Neuronal stem cell (in vitro differentiated cells): ENCODE results near the gene GDI2.

Experiments used
- DNase-seq: peaks from one replicate; pipeline ENCODE4 v3.0.0-alpha.2; 2013; ENCODE audit warnings: low spot score
- H2AFZ ChIP-seq: one replicate; pipeline ENCODE4 v1.6.1; 2013; ENCODE audit warnings: mild to moderate bottlenecking, low read length, inconsistent platforms
- H2AK5ac ChIP-seq: 2 replicates; pipeline ENCODE4 v1.6.1; 2013; ENCODE audit warnings: low read depth, mild to moderate bottlenecking, inconsistent platforms, low read length, moderate library complexity, mixed read lengths
- H2BK120ac ChIP-seq: 2 replicates; pipeline ENCODE4 v1.6.1; 2013; ENCODE audit warnings: low read depth, mild to moderate bottlenecking, inconsistent platforms, low read length, moderate library complexity, mixed read lengths
- H2BK12ac ChIP-seq: one replicate; pipeline ENCODE4 v1.6.1; 2013; ENCODE audit warnings: low read length, inconsistent platforms
- H2BK15ac ChIP-seq: 2 replicates; pipeline ENCODE4 v1.6.1; 2013; ENCODE audit warnings: mild to moderate bottlenecking, low read length, inconsistent platforms, mixed read lengths
- H2BK5ac ChIP-seq: one replicate; pipeline ENCODE4 v1.6.1; 2013; ENCODE audit warnings: inconsistent platforms, mild to moderate bottlenecking, low read length, moderate library complexity
- H3K14ac ChIP-seq: one replicate; pipeline ENCODE4 v1.6.1; 2013; ENCODE audit warnings: low read length, inconsistent platforms
- H3K18ac ChIP-seq: 2 replicates; pipeline ENCODE4 v1.6.1; 2013; ENCODE audit warnings: low read length, inconsistent platforms
- H3K23ac ChIP-seq: 2 replicates; pipeline ENCODE4 v1.6.1; 2013; ENCODE audit warnings: low read depth, mild to moderate bottlenecking, mixed read lengths, low read length, inconsistent platforms; ENCODE audit not compliant: poor library complexity
- H3K27ac ChIP-seq: replicated peaks from 3 replicates; pipeline ENCODE4 v1.5.1; 2013; ENCODE audit warnings: low read length, inconsistent platforms
- H3K27me3 ChIP-seq, 3 experiments: 2 replicates each; pipeline ENCODE4 v1.6.1; 2013; ENCODE audit warnings: low read length in 3 of 3, mild to moderate bottlenecking in 2 of 3, inconsistent platforms in 1 of 3, low read depth in 1 of 3, mixed read lengths in 1 of 3, moderate library complexity in 1 of 3; ENCODE audit not compliant: control insufficient read depth in 3 of 3, insufficient read depth in 3 of 3
- H3K36me3 ChIP-seq, 2 donors: replicated peaks in 1 of 2; 2 replicates each; pipeline ENCODE4 v1.6.1; 2013; ENCODE audit warnings: low read length in 2 of 2; ENCODE audit not compliant: control insufficient read depth in 2 of 2, insufficient read depth in 2 of 2
- H3K4ac ChIP-seq: 2 replicates; pipeline ENCODE4 v1.6.1; 2013; ENCODE audit warnings: inconsistent platforms, mild to moderate bottlenecking, low read length, moderate library complexity
- H3K4me1 ChIP-seq, 2 donors: 1 replicate in 1 of 2; 2 replicates in 1 of 2; pipeline ENCODE4 v1.6.1; 2013; ENCODE audit warnings: low read length in 2 of 2, low read depth in 1 of 2; ENCODE audit not compliant: control insufficient read depth in 2 of 2, insufficient read depth in 1 of 2
- H3K4me2 ChIP-seq: one replicate; pipeline ENCODE4 v1.6.1; 2013; ENCODE audit warnings: mild to moderate bottlenecking, low read length, inconsistent platforms; ENCODE audit not compliant: insufficient read depth, poor library complexity, severe bottlenecking
- H3K4me3 ChIP-seq, 2 donors: 2 replicates each; pipeline ENCODE4 v1.5.1; 2013; ENCODE audit warnings: low read length in 2 of 2, mild to moderate bottlenecking in 2 of 2, inconsistent platforms in 1 of 2, moderate library complexity in 1 of 2
- H3K79me1 ChIP-seq: one replicate; pipeline ENCODE4 v1.6.1; 2013; ENCODE audit warnings: low read depth, mild to moderate bottlenecking, inconsistent platforms, low read length, moderate library complexity
- H3K9ac ChIP-seq: one replicate; pipeline ENCODE4 v1.6.1; 2013; ENCODE audit warnings: mild to moderate bottlenecking, low read depth, low read length, inconsistent platforms; ENCODE audit not compliant: poor library complexity
- H3K9me3 ChIP-seq, 2 donors: replicated peaks in 1 of 2; 2 replicates each; pipeline versions ENCODE3 to v1.6.1; 2013; ENCODE audit warnings: low read length in 2 of 2, mild to moderate bottlenecking in 2 of 2, inconsistent platforms in 1 of 2, low read depth in 1 of 2, mixed read lengths in 1 of 2, moderate library complexity in 1 of 2; ENCODE audit not compliant: control insufficient read depth in 2 of 2, insufficient read depth in 1 of 2
- H4K8ac ChIP-seq: one replicate; pipeline ENCODE4 v1.6.1; 2013; ENCODE audit warnings: low read depth, mild to moderate bottlenecking, inconsistent platforms, low read length, moderate library complexity
- H4K91ac ChIP-seq: one replicate; pipeline ENCODE4 v1.6.1; 2013; ENCODE audit warnings: low read length, low read depth, mild to moderate bottlenecking, inconsistent platforms; ENCODE audit not compliant: poor library complexity
- whole genome bisulfite sequencing, 2 donors: extraction: QIAGEN DNeasy Blood & Tissue Kit; methylation state at CpG; one replicate each; pipeline ENCODE4 v1.1.7; 2013; ENCODE audit warnings: missing lambda C conversion rate in 2 of 2, mixed read lengths in 1 of 2; ENCODE audit not compliant: insufficient read length in 2 of 2, insufficient replicate concordance in 1 of 2; ENCODE audit errors: extremely low coverage in 2 of 2; 5-methylcytosine and 5-hydroxymethylcytosine counted together

GDI2 gene

DNA sequence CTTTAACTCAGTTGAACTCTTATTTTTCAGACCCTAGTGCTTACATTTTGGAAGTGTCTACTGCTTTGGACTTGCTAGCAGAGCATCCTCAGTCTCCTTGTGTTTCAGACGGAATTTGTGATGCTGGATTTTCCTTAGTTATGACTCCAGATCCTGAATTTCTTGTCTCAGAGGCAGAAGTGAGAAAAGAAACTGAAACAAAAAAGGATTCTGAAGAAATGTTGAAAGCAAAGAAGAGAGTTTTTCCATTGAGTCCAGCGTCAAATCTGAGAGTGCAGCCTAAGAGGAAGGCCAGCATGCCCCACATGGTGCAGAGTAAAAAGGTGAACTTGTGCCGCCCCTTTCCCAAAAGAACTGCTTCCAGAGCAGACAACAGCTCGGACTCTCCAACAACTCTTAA, 82.5 kb downstream of the GDI2 start:
- DNase-seq, result no peak
- no peaks in the 10 kb centered on the region for H3K9me3 ChIP-seq
- H2AFZ ChIP-seq, result no peak overlapping the region
- no peaks in the 10 kb centered on the region for H3K79me1 ChIP-seq
- H2BK120ac ChIP-seq, result no peak overlapping the region
- H2BK15ac ChIP-seq, result no peak overlapping the region
- H4K8ac ChIP-seq, result no peak overlapping the region
- H2AK5ac ChIP-seq, result no peak overlapping the region
- no peak overlapping the region for H3K4ac ChIP-seq
- no peak overlapping the region for H2BK12ac ChIP-seq
- H4K91ac ChIP-seq, result no peak overlapping the region
- H3K4me3 ChIP-seq, result no peak overlapping the region
- no peak overlapping the region for H3K14ac ChIP-seq
- no peak overlapping the region for H3K23ac ChIP-seq
- no peak overlapping the region for H3K9ac ChIP-seq
- H3K4me2 ChIP-seq, result no peak overlapping the region
- no peak overlapping the region for H3K18ac ChIP-seq
- H3K4me1 ChIP-seq, result no peaks in the 10 kb centered on the region
- peaks cover 15 to 80% of the 10 kb centered on the region in 2 donors for H3K36me3 ChIP-seq
- no CpG with 5 or more reads among the region's 4 CpGs for WGBS, 2 donors
- no peak overlapping the region for H2BK5ac ChIP-seq
- H3K27ac ChIP-seq, result no peak overlapping the region
- H3K27me3 ChIP-seq, result no peaks in the 10 kb centered on the region

DNA sequence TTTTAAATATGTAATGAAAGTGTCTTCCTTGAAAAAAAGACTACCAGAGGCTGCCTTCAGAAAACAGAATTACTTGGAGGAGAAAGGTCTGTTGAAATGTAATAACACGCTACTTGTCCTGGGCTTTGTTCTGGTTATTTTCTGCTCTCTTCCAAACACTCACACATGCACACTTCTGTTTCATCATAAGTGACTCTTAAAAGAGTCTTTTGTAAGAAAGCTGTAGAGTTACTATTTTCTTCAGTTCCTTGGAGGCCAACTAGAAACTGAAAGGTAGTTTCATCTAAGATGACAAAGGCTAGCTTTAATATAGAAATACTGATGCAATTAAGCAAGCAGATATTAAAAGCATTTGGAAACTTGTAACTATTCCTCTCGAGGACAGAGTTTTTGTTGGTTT, 89.5 kb downstream of the GDI2 start:
- no peaks in the 10 kb centered on the region for H3K9me3 ChIP-seq
- H3K23ac ChIP-seq, result no peak overlapping the region
- H2BK15ac ChIP-seq, result no peak overlapping the region
- H3K9ac ChIP-seq, result no peak overlapping the region
- no peaks in the 10 kb centered on the region for H3K27me3 ChIP-seq
- H4K91ac ChIP-seq, result no peak overlapping the region
- no peak overlapping the region for H2BK12ac ChIP-seq
- H3K18ac ChIP-seq, result no peak overlapping the region
- H3K4me1 ChIP-seq, result no peaks in the 10 kb centered on the region
- no peak for DNase-seq
- peaks cover 4 to 65% of the 10 kb centered on the region in 2 donors for H3K36me3 ChIP-seq
- no peak overlapping the region for H3K4ac ChIP-seq
- H2BK120ac ChIP-seq, result no peak overlapping the region
- no peak overlapping the region for H3K4me2 ChIP-seq
- H2AFZ ChIP-seq, result no peak overlapping the region
- no CpG with 5 or more reads among the region's 2 CpGs for WGBS, 2 donors
- H3K14ac ChIP-seq, result no peak overlapping the region
- no peaks in the 10 kb centered on the region for H3K79me1 ChIP-seq
- H3K27ac ChIP-seq, result no peak overlapping the region
- H3K4me3 ChIP-seq, result no peak overlapping the region
- no peak overlapping the region for H2AK5ac ChIP-seq
- no peak overlapping the region for H2BK5ac ChIP-seq
- no peak overlapping the region for H4K8ac ChIP-seq

DNA sequence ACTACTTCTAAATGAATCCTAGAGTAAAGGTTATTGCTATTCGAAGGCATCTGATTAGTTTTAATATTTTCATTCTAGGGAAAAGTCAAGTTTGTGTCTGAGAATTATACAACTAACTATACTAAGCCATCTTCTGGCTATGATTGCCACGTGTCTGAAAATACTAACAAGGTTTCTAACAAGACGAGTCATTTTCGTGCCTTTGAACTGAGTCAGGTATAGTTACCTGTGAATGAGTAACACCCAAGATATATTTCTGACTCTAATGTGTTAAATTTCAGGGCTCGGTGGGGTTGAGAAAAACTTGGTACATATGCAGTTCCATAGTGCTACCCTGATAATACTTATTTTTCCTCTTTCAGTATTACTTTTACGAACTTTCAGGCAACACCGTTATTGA, 93.1 kb downstream of the GDI2 start:
- no peak for DNase-seq
- H3K27ac ChIP-seq, result no peak overlapping the region

DNA sequence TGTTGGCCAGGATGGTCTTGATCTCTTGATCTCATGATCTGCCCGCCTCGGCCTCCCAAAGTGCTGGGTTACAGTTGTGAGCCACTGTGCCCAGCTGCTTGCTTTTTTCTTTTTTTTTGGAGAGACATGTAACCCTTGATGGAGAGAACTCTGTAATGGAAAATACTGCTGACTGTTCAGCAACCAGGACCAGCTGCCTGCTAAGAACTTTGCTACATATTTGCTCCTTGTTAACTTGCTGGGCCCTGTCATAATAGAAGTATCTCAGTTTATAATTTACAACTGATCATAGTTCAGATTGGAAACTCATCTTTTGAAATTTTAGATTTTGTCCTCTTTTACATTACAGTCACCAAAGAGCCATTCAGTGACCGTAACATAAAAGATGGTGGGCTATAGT, 93.7 kb downstream of the GDI2 start:
- H2BK12ac ChIP-seq, result no peak overlapping the region
- H3K9ac ChIP-seq, result no peak overlapping the region
- H2BK5ac ChIP-seq, result no peak overlapping the region
- no peak overlapping the region for H4K8ac ChIP-seq
- no peak for DNase-seq
- H3K9me3 ChIP-seq, result no peaks in the 10 kb centered on the region
- no peak overlapping the region for H3K27ac ChIP-seq
- H3K14ac ChIP-seq, result no peak overlapping the region
- no peak overlapping the region for H3K18ac ChIP-seq
- H3K4me1 ChIP-seq, result no peaks in the 10 kb centered on the region
- peaks cover 0 to 29% of the 10 kb centered on the region in 2 donors for H3K36me3 ChIP-seq
- H4K91ac ChIP-seq, result no peak overlapping the region
- H3K4me3 ChIP-seq, result no peak overlapping the region
- H3K4ac ChIP-seq, result no peak overlapping the region
- no peak overlapping the region for H3K23ac ChIP-seq
- WGBS, 2 donors, result no CpG with 5 or more reads among the region's 3 CpGs
- no peak overlapping the region for H2BK120ac ChIP-seq
- H3K79me1 ChIP-seq, result no peaks in the 10 kb centered on the region
- H2AK5ac ChIP-seq, result no peak overlapping the region
- no peak overlapping the region for H3K4me2 ChIP-seq
- H2AFZ ChIP-seq, result no peak overlapping the region
- no peak overlapping the region for H2BK15ac ChIP-seq
- H3K27me3 ChIP-seq, result no peaks in the 10 kb centered on the region

More for the DNA sequence above, 93.1 kb downstream of the GDI2 start:
- no peak overlapping the region for H3K4me2 ChIP-seq
- H3K14ac ChIP-seq, result no peak overlapping the region
- no peak overlapping the region for H3K4me3 ChIP-seq
- H3K36me3 ChIP-seq, result peaks cover 0 to 34% of the 10 kb centered on the region in 2 donors
- H3K9ac ChIP-seq, result no peak overlapping the region
- no peak overlapping the region for H2AK5ac ChIP-seq
- no peak overlapping the region for H2BK15ac ChIP-seq
- no peak overlapping the region for H3K18ac ChIP-seq
- H3K9me3 ChIP-seq, result no peaks in the 10 kb centered on the region
- H2AFZ ChIP-seq, result no peak overlapping the region
- no peak overlapping the region for H2BK120ac ChIP-seq
- H3K79me1 ChIP-seq, result no peaks in the 10 kb centered on the region
- H3K4me1 ChIP-seq, result no peaks in the 10 kb centered on the region
- H4K8ac ChIP-seq, result no peak overlapping the region
- H3K4ac ChIP-seq, result no peak overlapping the region
- WGBS, 2 donors, result no CpG with 5 or more reads among the region's 7 CpGs
- no peaks in the 10 kb centered on the region for H3K27me3 ChIP-seq
- no peak overlapping the region for H2BK5ac ChIP-seq
- H3K23ac ChIP-seq, result no peak overlapping the region
- no peak overlapping the region for H4K91ac ChIP-seq
- H2BK12ac ChIP-seq, result no peak overlapping the region
